ENCODE measurements around the gene ADPRHL1. TPM values are rescaled to one million over a fixed set of nuclear protein-coding genes. Genes with fewer than 3 reads are reported as not detected.
A peak's percentile ranks its signal among the peaks of the same experiment; 100 is the strongest.

The ADPRHL1 gene
- total RNA-seq, 4 donors from 2014 or later, result 1.9 to 9.4 (median 6.5) TPM

DNA sequence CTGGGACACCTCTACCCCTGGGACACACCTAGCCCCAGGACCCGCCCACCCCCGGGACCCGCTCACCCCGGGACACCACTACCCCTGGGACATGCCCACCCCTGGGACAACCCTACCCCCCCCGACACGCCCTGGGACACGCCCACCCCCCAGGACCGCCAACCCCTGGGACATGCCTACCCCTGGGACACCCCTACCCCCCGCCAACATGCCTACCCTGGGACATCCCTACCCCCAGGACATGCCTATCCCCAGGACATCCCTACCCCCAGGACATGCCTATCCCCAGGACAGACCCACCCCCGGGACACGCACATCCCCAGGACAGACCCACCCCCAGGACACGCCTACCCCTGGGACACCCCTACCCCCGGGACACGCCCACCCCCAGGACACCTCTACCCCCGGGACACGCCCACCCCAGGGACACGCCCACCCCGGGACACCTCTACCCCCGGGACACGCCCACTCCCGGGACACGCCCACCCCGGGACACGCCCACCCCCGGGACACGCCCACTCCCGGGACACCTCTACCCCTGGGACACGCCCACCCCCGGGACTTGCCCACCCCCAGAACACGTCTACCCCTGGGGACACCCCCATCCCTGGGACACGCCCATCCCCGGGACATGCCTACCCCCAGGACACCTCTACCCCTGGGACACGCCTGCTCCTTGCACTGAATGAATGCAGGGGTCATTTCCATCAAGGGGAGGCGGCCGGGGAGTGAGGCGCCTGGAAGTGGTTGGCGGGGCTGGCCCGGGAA, 32.3 kb downstream of the ADPRHL1 start:
- H3K4me3 ChIP-seq (ENCODE audit: low read depth, poor library complexity, severe bottlenecking), result no peak overlapping the region
- WGBS, 2 donors, result 55 to 64% methylated on average over 3 to 23 of the region's 38 CpGs
- intact Hi-C loops (cut with DNase I; ENCODE audit: low total_unique reads), result no loop called here
- TF ChIP-seq POLR2A (IDR thresholded peaks at IDR 0.05), result no peak
- TF ChIP-seq, protein P1, sequence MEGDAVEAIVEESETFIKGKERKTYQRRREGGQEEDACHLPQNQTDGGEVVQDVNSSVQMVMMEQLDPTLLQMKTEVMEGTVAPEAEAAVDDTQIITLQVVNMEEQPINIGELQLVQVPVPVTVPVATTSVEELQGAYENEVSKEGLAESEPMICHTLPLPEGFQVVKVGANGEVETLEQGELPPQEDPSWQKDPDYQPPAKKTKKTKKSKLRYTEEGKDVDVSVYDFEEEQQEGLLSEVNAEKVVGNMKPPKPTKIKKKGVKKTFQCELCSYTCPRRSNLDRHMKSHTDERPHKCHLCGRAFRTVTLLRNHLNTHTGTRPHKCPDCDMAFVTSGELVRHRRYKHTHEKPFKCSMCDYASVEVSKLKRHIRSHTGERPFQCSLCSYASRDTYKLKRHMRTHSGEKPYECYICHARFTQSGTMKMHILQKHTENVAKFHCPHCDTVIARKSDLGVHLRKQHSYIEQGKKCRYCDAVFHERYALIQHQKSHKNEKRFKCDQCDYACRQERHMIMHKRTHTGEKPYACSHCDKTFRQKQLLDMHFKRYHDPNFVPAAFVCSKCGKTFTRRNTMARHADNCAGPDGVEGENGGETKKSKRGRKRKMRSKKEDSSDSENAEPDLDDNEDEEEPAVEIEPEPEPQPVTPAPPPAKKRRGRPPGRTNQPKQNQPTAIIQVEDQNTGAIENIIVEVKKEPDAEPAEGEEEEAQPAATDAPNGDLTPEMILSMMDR (IDR thresholded peaks at IDR 0.05), result no peak
- peak in 1 of 2 donors; percentile 83 for DNase-seq (ENCODE audit: low spot score in 2 of 2)

DNA sequence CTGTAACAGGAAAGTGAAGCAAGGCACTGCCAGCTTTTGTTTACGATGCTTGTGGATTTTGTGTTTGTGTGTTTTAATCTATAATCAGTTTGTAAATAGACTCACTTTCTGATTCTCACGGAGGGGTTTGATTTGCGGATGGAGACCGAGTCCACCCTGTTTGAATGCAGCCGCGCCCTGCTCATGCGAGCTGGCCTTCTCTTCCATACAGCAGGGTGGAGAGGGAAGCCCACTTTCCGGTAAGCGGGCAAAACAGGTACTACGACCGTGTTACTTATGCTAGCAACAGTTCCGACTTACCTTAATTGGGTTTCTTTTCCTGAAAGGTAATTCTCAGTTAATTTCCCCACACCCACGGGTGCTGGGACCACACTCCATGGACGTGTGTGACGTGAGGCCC, 33.1 kb downstream of the ADPRHL1 start:
- 79 to 91% methylated on average over 15 of the region's 15 CpGs for WGBS, 2 donors
- H3K4me3 ChIP-seq (ENCODE audit: low read depth, poor library complexity, severe bottlenecking), result no peak overlapping the region

DNA sequence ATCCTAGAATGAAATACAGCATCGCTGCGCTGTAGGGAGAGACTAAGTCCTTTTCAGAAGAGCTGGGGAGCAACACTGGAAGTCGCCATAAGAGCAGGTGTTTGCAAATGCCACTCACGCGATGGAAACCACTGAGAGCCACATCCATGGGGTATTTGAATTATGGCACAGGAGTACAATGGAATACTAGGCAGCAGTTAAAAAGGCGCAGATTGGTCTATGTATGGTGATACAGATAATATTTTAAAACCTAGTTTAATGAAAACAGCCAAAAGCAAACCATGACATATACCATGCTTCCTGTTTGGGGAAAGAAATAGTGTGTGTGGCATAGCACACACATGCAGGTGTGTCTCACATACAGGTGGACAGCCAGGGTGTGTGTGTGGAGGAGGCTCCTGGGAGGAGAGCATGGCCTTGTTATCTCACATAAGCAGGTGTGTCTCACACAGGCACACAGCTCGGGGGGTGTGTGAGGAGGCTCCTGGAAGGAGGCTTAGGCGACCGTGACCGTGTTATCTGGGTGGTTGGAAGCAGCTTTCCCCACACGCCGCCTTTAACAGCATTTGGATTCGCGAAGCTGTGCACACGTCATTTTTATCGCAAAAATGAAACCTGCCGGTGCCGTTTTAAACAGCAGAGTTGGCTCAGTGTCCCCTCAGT, 33.6 kb downstream of the ADPRHL1 start:
- H3K4me3 ChIP-seq (ENCODE audit: low read depth, poor library complexity, severe bottlenecking), result no peak overlapping the region
- no peak for DNase-seq (ENCODE audit: low spot score in 2 of 2)
- WGBS, 2 donors, result 89 to 94% methylated on average over 18 of the region's 18 CpGs
- intact Hi-C loops (cut with DNase I; ENCODE audit: low total_unique reads), result no loop called here
- no peak for TF ChIP-seq POLR2A (IDR thresholded peaks at IDR 0.05)
- TF ChIP-seq, protein P1 (IDR thresholded peaks at IDR 0.05), result no peak

More for the DNA sequence above, 33.1 kb downstream of the ADPRHL1 start:
- DNase-seq (ENCODE audit: low spot score in 2 of 2), result no peak
- TF ChIP-seq POLR2A (IDR thresholded peaks at IDR 0.05), result no peak
- TF ChIP-seq, protein P1 (IDR thresholded peaks at IDR 0.05), result no peak
- intact Hi-C loops (cut with DNase I; ENCODE audit: low total_unique reads), result no loop called here

DNA sequence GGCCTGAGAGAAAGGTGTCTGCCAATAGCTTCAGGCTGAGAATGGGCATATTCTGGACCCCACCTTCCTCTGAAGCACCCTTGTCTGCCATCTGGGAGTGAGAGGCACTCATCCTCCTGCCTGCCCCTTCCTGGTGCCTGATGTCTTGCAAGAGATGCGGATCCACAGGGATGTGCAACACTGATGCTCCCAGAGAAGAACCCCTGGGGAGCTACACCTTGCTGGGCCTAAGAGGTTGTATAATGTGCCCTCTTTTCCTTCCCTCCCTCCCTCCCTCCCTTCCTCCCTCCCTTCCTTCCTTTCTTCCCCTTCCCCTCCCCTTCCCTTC, 34.6 kb downstream of the ADPRHL1 start:
- TF ChIP-seq, protein P1 (IDR thresholded peaks at IDR 0.05), result no peak
- no peak for TF ChIP-seq POLR2A (IDR thresholded peaks at IDR 0.05)
- DNase-seq (ENCODE audit: low spot score in 2 of 2), result no peak
- no peak overlapping the region for H3K4me3 ChIP-seq (ENCODE audit: low read depth, poor library complexity, severe bottlenecking)
- 88 to 100% methylated on average over 1 of the region's 1 CpG for WGBS, 2 donors
- intact Hi-C loops (cut with DNase I; ENCODE audit: low total_unique reads), result no loop called here

DNA sequence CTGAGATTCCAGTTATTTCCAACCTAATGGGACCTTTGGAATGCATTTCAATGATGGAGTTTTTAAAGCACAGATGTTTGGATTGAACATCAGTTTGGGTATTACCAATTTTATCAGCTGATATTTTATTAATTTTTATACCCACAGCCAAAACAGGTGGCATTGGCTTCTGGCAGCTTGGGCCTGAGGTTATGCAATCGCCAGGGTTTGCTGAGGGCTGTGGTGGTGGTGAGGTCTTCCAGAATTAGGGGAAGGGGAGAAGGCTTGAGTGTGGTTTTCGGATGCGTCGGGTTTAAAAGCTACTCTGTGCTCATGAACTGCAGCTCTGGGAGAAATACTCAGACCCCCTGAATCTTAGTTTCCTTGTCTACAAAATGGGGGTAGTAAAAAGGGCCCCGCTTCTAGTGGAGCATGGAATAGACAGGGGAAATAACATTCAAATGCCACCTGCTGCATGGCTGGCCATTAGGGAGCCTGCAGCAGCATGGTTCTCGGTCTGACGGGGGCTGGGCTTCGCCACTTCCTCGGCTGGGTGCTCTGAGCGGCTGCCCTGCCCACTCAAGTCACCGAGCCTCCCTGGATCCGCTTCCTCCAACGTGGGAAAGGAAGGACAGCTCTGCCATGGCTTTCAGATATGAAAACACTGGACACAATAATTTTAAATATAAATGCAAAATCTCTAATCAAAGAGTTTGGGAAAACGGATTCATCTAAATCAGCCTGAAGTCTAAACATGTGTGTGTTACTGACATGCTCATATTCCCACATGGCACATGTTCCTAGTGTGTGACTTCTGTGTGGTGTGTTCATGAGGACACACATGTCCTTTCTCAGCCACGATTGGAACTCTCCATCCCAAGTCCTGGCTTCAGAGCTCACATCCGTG, 35.2 kb downstream of the ADPRHL1 start:
- WGBS, 2 donors, result 67 to 70% methylated on average over 16 of the region's 16 CpGs
- intact Hi-C loops (cut with DNase I; ENCODE audit: low total_unique reads), result no loop called here
- H3K4me3 ChIP-seq (ENCODE audit: low read depth, poor library complexity, severe bottlenecking), result no peak overlapping the region
- TF ChIP-seq POLR2A (IDR thresholded peaks at IDR 0.05), result no peak
- TF ChIP-seq, protein P1 (IDR thresholded peaks at IDR 0.05), result no peak
- no peak for DNase-seq (ENCODE audit: low spot score in 2 of 2)
